ENCODE results near the gene TNS1.
"Not testable (repeated sequence)": the region's sequence is repeated elsewhere in the genome, so short reads cannot be mapped to it uniquely, and the experiment has no call there.

The TNS1 gene

DNA sequence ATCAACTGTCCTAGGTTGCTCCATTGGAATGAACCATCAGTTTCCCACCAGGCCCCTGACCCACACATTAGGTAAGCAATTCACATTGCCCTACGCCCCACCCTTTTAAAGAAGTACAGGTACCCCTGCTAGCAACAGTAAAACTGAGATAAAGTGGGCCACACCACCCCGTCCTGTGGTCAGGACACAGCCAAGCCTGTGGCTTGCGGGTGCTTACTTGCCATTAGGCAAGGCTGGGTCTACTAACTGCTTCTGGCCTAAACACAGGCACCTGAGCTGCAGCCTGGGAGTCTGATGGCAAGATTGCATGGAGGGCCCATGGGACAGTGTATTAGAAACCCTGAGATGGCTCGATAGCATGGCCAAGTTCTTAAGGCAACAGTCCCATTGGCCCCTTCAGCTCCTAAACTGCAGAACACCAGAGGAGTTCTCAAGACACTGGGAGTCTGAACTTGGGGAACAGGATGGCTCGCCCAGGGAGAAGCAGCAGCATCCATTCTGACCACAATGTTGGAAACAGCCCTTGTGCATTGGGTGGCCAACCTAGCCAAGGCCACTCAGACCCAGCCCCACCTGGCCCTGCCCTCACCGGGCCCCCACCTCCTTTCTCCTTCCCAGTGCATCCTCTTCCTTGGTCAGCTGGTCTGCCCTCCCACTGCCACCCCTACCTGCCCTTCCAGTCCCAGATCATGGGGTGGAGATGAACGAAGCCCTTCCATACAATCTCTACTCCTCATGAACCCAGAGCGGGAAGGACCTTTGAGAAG lies 177.1 kb downstream of the TNS1 start:
- DNase-seq, result no peak

DNA sequence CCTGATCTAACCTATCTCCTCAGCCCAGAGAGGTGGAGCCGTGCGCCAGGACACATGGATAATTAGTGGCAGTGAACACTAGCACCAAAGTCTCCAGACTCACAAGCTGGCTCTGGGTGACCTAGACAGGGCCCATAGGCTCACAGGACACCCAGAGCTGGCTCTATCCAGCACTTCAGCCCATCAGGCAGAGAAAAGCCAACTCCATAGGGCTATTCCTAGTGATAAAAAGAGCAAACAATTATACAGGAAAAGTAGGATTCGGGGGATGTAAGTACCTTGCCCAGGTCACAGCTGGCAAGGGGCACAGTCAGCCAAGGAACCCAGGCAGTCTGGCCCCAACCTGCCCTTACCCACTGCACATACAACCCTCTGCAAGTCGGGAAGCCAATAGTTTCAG lies 178.6 kb downstream of the TNS1 start:
- DNase-seq, result no peak

DNA sequence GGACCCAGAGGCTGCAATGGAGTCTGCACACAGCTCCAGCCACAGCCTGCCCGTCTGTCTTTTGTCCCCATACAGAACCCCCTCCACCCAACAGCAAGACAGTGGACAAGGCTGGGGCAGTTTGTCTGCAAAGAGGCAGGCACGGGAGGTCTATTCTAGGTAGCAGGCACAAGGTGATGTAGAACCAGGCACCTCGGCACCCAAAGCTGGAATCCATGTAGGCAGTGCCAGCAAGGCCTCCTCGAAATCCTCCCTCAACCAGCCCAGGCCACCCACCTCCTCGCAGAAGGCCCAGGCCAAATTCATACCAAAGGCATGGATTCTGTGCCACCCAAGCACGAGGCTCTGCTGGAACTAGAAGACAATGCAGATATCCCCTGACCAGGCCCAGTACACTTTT lies 179.2 kb downstream of the TNS1 start:
- DNase-seq, result no peak

DNA sequence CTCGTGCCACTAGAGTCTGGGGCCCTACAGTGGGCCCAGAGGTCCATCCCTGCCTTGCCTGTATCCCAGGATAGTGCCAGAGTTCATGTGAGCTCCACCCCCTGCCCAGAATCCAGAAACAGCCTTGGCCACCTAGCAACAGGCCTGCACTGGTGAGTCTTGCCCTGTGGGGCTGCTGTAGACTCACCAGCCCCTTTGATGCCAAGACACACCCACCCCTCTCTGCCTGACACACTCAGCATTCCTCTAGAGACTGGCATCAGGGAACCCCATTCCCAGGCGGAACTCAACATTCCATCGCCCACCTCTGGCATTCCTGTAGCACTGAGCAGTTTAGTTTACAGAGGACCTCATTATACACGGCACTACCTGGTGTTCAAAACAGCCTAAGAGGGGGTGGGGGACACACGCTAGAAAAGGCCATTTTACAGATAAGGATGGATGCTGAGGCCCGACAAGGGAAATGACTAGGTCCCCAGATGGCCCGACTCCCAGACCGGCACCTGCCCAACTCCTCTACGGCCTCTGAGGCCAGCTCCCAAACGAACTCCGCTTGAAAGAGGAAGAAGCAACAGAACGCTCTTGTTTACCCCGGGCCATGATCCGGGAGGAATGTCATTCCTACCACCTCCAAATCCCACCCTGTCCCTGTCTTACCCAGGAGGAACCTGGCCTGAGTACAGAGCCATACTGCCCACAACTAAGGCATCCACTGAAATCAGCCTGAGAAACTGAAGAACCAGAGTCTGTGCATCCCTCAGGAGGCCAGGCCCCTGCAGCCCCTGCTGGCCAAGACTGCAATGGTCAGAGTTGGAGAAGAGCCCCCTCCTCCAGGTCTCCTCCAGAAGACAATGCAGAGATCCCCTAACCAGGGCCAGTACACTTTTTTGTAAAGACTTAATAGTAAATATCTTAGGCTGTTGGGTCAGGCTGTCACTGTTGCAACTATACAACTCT lies 180.2 kb downstream of the TNS1 start:
- DNase-seq, result no peak

DNA sequence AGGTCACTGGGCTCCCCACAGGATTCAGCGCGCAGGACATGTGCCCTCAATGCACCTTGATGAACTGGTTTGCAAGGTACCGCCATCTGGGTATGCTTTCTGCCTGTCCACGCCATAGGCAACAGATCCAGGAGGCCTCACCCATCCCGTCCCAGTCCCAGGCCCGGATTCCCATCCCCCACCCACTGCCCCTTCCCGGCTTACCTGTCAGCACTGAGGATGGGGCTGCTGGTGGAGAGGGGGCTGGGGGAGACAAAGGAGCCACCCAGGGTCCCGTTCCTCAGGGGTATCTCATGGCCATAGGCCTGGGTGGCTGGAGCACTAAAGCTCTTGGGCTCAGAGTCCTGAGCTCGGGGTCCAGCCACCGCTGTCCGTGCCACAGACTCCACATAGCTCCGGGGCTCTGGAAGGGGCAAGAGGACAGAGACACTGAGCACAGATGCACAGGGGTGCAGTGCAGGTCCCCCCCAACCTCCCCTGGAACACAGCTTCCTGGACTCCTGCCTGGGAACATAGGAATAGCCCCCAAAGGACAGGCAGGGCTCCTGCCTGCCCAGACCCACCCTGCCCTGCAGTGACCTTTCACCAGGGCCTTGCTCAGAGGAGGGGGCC lies 181.2 kb downstream of the TNS1 start:
- DNase-seq, result no peak

DNA sequence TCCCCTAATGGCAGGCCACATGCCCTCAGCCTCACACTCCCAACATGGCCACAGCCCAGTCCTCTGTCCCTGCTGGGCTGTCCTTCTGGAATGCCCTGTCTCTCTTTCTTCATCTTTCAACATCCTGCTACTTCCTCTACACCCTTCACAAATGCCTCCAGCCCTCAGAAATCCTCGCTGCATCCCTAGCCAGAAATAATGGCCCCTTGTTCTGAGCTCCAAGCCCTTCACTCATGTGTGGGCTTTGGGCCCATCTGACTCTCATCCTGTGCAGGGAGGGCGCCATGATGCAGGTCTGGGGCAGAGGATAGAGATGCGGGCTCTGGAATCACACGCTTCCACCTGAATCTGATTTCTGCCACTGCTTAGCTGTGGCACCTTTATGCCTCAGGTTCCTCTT lies 181.9 kb downstream of the TNS1 start:
- DNase-seq, result no peak

DNA sequence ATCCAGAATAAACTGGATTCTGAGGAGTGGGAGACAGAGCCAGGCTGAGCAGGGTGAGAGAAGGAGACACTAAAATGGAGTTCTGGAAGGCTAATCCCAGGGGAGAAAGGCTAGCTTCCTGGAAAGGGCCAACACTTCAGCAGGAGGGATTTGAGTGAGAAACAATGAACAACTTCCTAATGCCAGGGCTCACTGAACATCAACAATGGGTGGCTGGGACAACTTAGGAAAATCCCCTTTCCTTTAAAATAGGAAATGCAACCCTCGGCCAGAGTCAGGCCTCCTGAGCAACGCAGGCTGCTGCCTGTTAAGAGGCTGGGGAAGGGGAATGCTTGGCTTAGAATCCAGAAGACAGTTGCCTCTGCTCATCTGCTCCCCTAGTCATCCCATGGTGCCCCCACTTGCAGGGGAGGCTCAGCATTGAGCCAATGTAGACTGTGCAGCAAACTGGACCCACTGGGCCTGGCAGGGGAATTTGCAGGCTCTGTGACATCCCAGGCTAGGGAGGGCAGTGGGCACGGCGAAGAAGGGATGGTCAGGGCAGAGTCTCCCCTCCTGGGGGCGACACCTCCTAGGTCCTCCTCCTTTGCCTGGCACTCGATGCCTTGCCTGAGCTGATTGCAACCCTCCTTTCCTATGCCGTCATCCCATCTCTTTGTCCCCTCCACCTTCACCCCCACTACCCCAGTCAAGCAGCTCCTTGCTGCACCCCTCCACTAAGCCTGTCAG lies 182.5 kb downstream of the TNS1 start:
- no peak for DNase-seq

DNA sequence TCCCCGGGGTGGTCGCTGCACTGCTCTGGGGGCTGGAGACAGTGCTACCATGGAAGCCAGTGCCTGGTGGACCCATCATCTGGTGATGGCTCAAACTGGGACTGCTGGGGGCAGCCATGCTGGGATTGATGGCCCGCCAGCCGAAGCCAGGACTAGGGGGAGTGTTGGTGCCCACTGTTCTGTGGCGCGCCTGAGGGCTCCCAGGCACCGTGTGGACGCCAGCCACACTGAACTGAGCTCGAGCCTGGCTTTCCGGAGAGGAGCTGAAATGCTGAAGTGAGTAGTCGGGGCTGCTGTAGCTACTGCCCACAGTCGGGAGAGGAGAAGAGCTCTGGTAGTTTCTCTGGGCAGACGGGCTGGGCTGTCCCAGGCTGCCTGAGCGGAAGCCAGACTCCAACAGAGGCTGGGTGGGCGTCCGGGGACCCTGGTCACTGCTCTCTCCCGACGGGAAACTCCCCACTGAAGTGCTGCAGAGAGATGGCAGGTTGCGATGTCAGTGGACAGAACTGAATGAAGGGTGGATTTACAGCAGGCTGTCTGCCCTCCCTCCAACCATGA lies 184.4 kb downstream of the TNS1 start:
- DNase-seq, result no peak

DNA sequence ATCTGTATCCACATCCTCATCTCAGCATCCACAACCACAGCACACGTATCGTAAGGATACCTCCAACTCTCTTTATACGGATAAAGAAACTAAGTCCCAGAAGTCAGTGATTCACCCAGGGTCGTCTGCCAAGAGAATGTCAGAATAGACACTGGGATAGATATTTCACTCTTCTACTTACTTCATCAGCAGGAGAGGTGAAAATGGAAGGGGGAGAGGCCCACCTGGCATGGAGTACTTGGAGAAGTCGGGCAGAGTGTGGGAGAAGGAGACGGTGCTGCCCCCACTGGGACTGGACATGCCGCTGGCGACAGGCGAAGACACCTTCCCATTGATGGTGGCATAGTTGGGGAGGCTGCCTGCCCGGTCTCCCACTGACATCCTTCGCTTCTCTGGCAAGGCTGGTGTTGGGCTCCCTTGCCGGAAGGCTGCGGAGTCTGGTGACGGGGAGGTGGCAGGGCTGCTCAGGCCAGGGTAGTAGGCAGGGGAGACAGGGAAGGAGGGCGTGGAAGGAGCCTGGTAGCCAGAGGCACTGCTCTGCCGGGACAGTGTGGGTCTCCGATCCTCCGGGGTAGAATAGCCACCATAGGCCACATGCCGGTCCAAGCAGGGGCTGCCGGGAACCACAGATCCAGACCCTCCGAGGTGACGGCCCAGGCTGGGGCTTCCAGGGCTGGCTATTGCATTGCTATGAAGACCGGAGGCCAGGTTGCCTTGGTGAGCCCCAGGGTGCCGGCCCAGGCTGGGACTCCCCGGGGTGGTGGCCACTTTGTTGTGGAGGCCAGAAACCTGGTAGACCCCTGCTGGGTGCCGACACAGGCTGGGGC lies 185.1 kb downstream of the TNS1 start:
- no peak for DNase-seq

DNA sequence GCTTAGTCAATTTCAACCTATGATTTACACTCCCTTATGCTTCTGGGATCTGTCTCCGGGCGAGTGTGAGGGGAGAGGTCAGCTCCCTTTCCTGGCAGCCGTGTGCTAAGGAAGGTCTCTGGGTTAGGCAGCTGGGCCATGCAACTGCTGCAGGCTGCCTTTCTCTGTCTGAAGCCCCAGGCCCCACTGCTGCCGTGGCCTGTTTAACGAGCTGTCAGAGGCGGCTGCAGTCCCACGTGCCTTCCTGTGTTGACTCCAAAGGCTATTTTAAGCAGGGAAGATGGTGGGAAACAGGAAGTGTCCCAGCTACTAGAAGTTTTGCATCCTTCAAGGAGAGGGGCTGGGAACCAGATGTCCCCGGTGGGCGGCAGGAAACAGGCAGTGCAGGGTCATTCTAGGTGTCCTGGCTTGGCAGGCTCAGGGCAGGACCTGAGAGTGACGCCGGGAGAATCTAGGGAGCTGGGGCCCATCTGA lies 186.4 kb downstream of the TNS1 start:
- no peak for DNase-seq

DNA sequence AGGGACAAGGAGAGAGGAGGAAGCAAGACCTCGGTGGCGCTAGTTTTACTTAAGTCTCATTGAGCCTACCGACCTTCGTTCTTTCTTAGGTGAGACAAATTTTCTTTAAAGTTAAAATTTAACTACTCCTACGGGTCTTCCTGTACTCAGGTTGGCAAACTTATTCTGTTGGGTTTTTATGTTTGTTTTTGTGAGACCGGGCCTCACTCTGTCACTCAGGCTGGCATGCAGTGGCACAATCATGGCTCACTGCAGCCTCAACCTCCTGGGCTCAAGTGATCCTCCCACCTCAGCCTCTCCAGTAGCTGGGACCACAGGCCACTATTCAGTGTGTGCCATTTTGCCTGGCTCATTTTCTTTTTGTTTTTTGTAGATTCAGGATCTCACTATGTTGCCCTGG lies 189.0 kb downstream of the TNS1 start:
- DNase-seq, result no peak

DNA sequence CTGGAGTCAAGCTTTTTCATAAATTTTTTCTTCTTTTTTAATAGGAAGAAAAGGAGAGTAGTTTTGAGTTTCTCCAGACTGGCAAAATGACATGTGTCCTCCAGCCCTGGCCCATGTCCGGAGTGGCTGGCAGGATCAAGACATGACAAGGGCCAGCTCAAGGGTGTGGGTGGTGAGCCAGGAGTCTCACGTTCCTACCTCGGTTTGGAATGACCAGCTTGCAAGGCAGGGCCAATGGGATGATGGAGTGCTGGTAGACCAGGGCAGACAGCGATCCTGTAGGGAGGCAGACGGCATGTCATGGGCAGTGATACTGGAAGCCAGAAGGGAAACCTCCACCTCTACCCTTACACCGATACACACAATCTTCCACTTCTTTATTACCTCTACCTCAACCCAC lies 190.6 kb downstream of the TNS1 start:
- DNase-seq, result no peak

DNA sequence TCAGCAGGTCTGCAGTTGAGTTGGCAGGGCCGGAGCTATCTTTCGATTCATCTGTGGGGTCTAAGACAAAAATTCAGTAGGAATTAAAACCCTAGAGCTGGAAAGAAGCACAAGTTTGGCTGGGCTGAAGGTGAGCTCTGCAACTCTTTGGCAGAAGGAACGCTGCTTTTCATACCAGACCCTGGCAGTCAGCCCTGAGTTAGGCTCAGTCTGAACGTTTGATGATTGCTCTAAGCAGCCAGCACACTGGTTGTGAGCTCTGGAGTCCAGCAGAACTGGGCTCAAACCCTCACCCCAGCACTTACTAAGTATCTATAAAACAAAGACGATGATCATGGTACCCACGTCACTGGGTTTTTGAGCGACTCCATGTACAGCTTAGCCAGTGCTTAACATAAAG lies 192.5 kb downstream of the TNS1 start:
- DNase-seq, result no peak

DNA sequence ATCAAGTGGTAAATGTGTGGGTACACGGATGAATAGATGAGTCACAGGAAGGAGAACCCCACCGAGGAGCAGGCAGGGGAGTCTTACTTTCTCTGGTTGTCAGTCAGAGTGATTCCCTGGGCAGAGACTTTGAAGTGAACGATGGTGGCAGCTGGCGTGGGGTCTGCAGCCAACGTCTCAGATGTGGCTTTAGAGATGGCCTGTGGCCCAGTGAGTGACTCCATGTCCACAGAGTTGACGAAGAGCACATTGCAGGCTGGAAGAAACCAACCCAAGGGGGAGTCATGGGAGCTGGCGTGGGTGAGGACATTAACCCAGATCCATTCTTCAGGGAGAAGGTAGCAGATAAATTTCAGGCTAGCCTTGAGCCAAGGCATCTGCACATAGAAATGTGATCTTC lies 193.1 kb downstream of the TNS1 start:
- DNase-seq, result no peak

DNA sequence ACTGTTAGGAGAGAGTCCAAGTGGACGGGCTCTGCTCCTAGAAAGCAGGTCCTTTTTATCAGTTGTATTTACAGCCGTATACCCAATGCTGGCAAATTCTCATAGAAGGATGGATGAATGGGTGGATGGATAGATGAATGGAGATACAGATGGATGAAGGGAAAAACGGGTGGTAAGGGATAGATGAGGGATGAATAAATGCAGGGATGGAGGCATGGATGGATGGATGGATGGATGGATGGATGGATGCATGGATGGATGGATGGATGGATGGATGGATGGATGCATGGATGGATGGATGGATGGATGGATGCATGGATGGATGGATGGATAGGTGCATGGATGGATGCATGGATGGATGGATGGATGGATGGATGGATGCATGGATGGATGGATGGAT lies 193.8 kb downstream of the TNS1 start:
- not testable (repeated sequence) for DNase-seq

DNA sequence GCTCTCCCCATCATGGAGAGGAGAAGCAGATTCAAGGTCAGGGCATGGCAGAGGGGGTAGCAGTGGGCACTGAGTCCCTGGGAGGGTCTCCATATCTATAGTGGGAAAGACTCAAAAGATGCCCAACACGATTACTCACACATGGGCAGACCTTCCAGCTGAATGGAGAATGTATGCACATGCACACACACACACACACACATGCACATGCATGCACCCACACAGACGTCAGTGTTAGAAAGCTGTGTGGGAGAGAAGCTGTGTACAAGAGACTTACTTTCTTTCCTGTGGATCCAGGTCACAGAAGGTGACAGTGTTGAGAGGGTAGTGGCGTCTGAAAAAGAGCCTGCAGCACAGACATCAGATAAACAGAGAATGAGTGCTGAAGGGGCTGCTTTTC lies 194.5 kb downstream of the TNS1 start:
- no peak for DNase-seq

DNA sequence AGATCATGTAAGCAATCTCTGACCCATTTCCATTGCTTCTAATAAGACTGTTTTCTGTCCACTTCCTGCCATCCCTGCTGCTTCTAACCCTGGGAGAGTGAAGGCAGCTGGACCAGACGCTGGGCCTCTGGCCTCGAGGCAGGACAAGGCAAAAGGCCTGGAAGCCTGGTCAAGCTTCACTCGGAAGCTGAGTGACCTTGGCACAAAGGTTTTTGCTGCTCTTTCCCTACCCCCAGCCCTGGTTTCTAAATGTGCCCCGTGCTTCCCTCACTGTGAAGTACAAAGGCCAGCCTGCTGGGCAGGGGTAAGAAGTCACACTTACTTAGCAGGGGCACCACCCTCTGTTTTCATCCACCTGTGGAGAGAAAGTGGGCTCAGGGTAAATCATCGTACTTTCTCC lies 195.0 kb downstream of the TNS1 start:
- no peak for DNase-seq

DNA sequence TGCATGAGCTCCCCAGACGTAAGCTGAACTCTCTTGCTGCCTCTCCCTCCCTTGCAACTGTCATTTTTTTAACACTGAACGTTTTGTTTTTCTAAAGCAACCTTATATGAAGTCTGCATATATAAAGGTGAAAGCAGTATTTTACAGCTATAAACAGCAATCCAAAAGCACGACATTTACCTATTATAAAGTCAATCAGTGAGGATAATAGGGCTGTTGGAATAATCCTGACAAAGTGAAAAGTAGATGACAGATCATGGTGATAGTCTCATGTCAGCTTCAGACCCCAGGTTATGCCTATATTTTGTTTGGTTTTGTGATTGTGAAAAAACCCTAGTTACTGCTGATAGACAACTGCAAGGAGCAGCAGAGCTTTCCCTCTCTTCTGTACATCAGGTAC lies 195.8 kb downstream of the TNS1 start:
- DNase-seq, result no peak

DNA sequence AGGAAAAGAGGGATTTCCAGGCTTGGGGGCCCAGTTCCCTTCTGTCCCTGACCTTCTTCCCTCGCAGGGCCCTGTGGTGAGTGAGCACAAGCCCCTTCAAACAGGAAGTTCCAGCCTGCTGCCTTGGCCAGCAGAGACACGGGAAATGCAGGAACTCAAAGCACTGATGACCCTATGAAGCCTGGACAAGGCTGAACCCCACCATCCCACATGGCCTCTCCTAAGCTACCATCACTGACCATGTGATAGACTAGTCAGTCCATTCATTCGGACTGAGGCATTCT lies 196.4 kb downstream of the TNS1 start:
- no peak for DNase-seq

DNA sequence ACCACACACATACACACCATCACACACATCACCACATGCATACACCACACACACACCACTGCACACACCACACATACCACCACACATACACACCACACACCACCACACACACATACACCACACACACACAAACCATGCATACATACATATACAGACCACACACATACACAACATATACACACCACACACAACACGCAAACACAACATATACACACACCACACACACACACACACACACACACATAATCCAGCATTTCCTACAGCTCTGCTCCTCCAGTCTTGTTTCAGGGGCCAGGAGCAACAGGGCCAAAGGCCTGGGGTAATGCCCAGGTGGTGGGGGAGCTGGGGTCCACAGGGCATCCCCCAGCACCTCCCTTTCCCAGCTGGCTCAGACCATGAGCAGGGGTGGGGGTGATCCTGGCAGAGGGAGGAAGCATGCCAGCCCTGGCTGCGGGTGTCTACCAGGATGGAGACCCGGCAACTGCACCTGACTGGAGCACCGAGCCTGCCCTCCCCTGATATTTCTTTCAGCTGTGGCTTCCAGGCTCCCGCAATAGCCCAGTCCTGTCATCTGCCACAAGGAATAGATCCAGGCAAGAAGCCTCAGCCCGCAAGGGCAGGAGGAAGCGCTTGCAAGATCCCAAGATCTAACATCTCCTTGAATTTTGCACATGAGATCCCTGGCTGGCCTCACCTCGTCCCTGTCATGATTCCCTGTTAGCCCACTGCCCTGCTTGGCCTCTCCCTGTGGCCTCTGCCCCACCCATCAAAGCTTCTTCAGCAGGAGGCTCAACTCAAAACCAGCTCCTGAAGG lies 196.9 kb downstream of the TNS1 start:
- DNase-seq, result no peak

All from NCI-H1694 treated with DMSO at 0.1 percent for 48 hours (cell line).